Large intestine (tissue), 3 donors: Measurements from ENCODE around the gene VAMP7. TPM values are rescaled to one million over a fixed set of nuclear protein-coding genes. Genes with fewer than 3 reads are reported as not detected.
"Not testable (repeated sequence)": the region's sequence is repeated elsewhere in the genome, so short reads cannot be mapped to it uniquely, and the experiment has no call there.

Experiments used
- DNase-seq, 2 donors: peaks; one replicate each; pipeline versions ENCODE4 v3.0.0 to v3.0.0-alpha.2; 2013
- H3K27ac ChIP-seq: one replicate; pipeline ENCODE4 v1.5.1; 2013; ENCODE audit warnings: low read length
- H3K27me3 ChIP-seq: 2 replicates; pipeline ENCODE4 v1.6.1; 2013; ENCODE audit warnings: low read length; ENCODE audit not compliant: control insufficient read depth, insufficient read depth
- H3K36me3 ChIP-seq: 2 replicates; pipeline ENCODE4 v1.6.1; 2013; ENCODE audit warnings: low read length; ENCODE audit not compliant: control insufficient read depth, insufficient read depth
- H3K4me1 ChIP-seq: one replicate; pipeline ENCODE4 v1.6.1; 2013; ENCODE audit warnings: low read length; ENCODE audit not compliant: control insufficient read depth, insufficient read depth
- H3K4me3 ChIP-seq: one replicate; pipeline ENCODE4 v1.5.1; 2013; ENCODE audit warnings: low read length
- H3K9me3 ChIP-seq: one replicate; pipeline ENCODE4 v1.6.1; 2013; ENCODE audit warnings: mild to moderate bottlenecking, low read depth, low read length, moderate library complexity; ENCODE audit not compliant: control insufficient read depth
- WGBS: methylation state at CpG from one replicate; pipeline ENCODE4 v1.1.5; 2013; ENCODE audit warnings: low lambda C conversion rate; ENCODE audit not compliant: insufficient coverage; 5-methylcytosine and 5-hydroxymethylcytosine counted together
- polyA plus RNA-seq: library from polyadenylated mRNA; unstranded; fragments of 120-200 nt; gene quantifications from one replicate; pipeline ENCODE4 v1.2.1, GENCODE V29; 2013

The VAMP7 gene
- polyA plus RNA-seq, 1 donor: 35.5 TPM

DNA sequence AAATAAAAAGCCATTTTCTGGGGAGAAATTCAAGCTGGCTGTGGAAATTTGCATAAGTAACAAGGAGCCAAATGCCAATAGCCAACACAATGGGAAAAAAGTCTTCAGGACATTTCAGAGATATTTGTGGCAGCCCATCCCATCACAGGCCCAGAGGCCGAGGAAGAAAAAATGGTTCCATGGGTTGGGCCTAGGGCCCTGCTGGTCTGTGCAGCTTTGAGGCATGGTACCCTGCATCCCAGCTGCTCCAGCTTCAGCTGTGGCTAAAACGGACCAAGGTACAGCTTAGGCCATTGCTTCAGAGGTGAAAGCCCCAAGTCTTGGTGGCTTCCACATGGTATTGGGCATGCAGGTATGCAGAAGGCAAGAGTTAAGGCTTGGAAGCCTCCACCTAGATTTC, 102.2 kb downstream of the VAMP7 start:
- H3K4me1 ChIP-seq: no peaks in the 10 kb centered on the region
- no peak overlapping the region for H3K4me3 ChIP-seq
- no peak overlapping the region for H3K27ac ChIP-seq
- DNase-seq: no peak
- H3K36me3 ChIP-seq: no peaks in the 10 kb centered on the region
- no peaks in the 10 kb centered on the region for H3K27me3 ChIP-seq
- 80% methylated on average over 1 of the region's 2 CpGs for WGBS
- no peaks in the 10 kb centered on the region for H3K9me3 ChIP-seq

GRCh38 chrX:155985208-155985607, 104.1 kb downstream of the VAMP7 start:
- WGBS: no CpG with 5 or more reads among the region's 2 CpGs

DNA sequence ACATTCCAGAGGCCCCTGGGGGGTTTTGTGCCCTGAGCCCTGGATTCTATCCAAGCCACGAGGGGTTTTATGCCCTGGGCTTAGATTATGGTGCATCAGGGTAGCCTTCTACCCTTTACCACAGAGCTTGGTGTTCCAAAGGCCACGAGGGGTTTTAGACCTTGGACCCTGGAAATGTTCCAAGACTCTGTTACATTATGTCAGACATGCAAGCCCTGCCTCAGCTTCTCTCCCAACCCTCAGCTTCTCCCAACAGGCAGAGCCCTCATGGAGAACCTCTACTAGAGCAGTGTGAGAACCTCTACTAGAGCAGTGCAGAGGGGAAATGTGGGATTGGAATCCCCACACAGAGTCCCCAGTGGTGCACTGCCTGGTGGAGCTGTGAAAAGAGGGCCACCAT, 105.8 kb downstream of the VAMP7 start:
- H3K9me3 ChIP-seq: not testable (repeated sequence)

More at GRCh38 chrX:155985208-155985607, 104.1 kb downstream of the VAMP7 start:
- no peaks in the 10 kb centered on the region for H3K36me3 ChIP-seq
- H3K4me1 ChIP-seq: no peaks in the 10 kb centered on the region
- H3K9me3 ChIP-seq: no peaks in the 10 kb centered on the region
- no peak overlapping the region for H3K27ac ChIP-seq
- H3K27me3 ChIP-seq: no peaks in the 10 kb centered on the region
- DNase-seq: peak in 1 of 2 donors; percentile 45
- no peak overlapping the region for H3K4me3 ChIP-seq

GRCh38 chrX:155988859-155989258, 107.7 kb downstream of the VAMP7 start:
- no peak for DNase-seq

More for the DNA sequence above, 105.8 kb downstream of the VAMP7 start:
- not testable (repeated sequence) for H3K27me3 ChIP-seq, DNase-seq, H3K36me3 ChIP-seq, H3K27ac ChIP-seq, H3K4me1 ChIP-seq, H3K4me3 ChIP-seq
- no CpG with 5 or more reads among the region's 2 CpGs for WGBS

More at GRCh38 chrX:155988859-155989258, 107.7 kb downstream of the VAMP7 start:
- 60% methylated on average over 1 of the region's 4 CpGs for WGBS
- no peak overlapping the region for H3K4me3 ChIP-seq
- H3K36me3 ChIP-seq: no peaks in the 10 kb centered on the region
- no peak overlapping the region for H3K27ac ChIP-seq
- H3K9me3 ChIP-seq: no peaks in the 10 kb centered on the region
- no peaks in the 10 kb centered on the region for H3K4me1 ChIP-seq
- H3K27me3 ChIP-seq: no peaks in the 10 kb centered on the region

Other genes with a start within 250 kb of the VAMP7 start
- gene IL9R, start 116.4 kb downstream of the VAMP7 start, polyA plus RNA-seq: 0.48 TPM